ENCODE measurements around the gene POLG.

Gene POLG

GRCh38 chr15:89370120-89370977 is 35.7 kb upstream of the POLG start:
- peak in 2 of 58 donors; percentile 15 to 49 for DNase-seq

GRCh38 chr15:89369341-89369947 is 34.8 kb upstream of the POLG start:
- no peak for DNase-seq

- DNase-seq = peak in 2 of 58 donors; percentile 35 to 58
Observed at GRCh38 chr15:89368566-89369223, 34.1 kb upstream of the POLG start.

- peak in 54 of 58 donors; percentile 39 to 86 (median 67) for DNase-seq
Observed at GRCh38 chr15:89367485-89368451, 33.1 kb upstream of the POLG start.

- DNase-seq = no peak
Observed at GRCh38 chr15:89366656-89367393, 32.2 kb upstream of the POLG start.

- DNase-seq = peak in 3 of 58 donors; percentile 47 to 67 (median 60)
Observed at GRCh38 chr15:89365462-89366065, 30.9 kb upstream of the POLG start.

GRCh38 chr15:89364741-89365450 is 30.3 kb upstream of the POLG start:
- DNase-seq = peak in 54 of 58 donors; percentile 23 to 94 (median 66)

- DNase-seq = peak in 27 of 58 donors; percentile 17 to 67 (median 41)
Observed at GRCh38 chr15:89364341-89364740, 29.7 kb upstream of the POLG start.

GRCh38 chr15:89363770-89364169 is 29.1 kb upstream of the POLG start:
- DNase-seq = no peak

GRCh38 chr15:89363133-89363532 is 28.5 kb upstream of the POLG start:
- no peak for DNase-seq

- peak in 54 of 58 donors; percentile 21 to 87 (median 69) for DNase-seq
Observed at GRCh38 chr15:89362203-89363101, 27.8 kb upstream of the POLG start.

GRCh38 chr15:89361451-89362202 is 27.0 kb upstream of the POLG start:
- DNase-seq = peak in 46 of 58 donors; percentile 26 to 82 (median 60)

- DNase-seq = peak in 16 of 58 donors; percentile 14 to 68 (median 36)
Observed at GRCh38 chr15:89360294-89360971, 25.8 kb upstream of the POLG start.

GRCh38 chr15:89359471-89360293 is 25.1 kb upstream of the POLG start:
- DNase-seq = no peak

- DNase-seq = peak in 56 of 58 donors; percentile 30 to 89 (median 75)
Observed at GRCh38 chr15:89358755-89359439, 24.3 kb upstream of the POLG start.
